ENCODE data around the gene ROM1. TPM values are rescaled to one million over a fixed set of nuclear protein-coding genes. Genes with fewer than 3 reads are reported as not detected.
"Not testable (repeated sequence)": the region's sequence is repeated elsewhere in the genome, so short reads cannot be mapped to it uniquely, and the experiment has no call there.

Gene ROM1
- total RNA-seq, 1 experiment from 2014 or later, result 10.9 TPM

- DNase-seq (ENCODE audit: low spot score), result no peak
These were observed 2.7 kb upstream of the ROM1 start for GRCh38 chr11:62610403-62610802.

DNA sequence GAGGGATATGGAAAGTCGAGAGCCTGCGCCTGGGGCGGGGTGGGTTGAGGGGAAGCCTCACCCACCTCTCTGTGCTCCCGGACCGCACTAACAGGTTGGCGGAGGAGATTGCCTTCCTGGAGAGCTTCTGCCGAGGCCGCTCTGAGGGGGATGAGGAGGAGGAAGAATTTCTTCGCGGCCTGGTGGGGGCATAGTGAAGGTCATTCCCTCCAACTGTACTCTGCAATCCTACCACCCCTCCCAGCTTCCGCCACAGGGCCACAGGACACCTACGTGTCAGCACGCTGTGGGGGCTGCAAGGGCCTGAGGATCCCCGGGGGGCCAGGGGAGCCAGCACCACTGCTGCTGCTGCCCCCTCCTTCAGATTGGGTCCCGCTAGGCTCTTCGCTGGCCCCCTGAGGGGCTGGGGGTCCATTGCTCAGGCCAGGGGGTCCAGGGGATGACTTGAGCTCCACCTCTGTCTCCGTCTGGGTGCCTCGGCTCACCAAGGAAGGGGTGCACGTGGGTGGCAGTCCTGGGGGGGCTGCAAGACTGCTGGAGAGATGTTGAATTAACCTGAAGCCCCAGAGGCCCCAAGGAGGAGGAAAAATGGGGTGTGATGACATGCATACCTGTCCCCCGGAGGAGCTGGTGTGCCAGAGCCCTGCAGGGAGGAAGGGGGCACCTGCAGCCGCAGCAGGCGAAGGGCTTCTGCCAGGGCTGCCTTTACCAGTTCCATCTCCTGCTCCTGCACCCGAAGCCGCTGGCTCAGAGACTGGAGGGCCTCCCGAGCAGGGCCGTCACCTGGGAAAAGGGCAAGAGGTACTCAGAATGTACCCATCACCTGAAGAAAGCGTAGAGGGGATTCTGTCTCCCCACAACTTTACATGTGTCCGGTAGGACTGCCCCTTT, 2.0 kb upstream of the ROM1 start:
- no peak for DNase-seq (ENCODE audit: low spot score)

DNA sequence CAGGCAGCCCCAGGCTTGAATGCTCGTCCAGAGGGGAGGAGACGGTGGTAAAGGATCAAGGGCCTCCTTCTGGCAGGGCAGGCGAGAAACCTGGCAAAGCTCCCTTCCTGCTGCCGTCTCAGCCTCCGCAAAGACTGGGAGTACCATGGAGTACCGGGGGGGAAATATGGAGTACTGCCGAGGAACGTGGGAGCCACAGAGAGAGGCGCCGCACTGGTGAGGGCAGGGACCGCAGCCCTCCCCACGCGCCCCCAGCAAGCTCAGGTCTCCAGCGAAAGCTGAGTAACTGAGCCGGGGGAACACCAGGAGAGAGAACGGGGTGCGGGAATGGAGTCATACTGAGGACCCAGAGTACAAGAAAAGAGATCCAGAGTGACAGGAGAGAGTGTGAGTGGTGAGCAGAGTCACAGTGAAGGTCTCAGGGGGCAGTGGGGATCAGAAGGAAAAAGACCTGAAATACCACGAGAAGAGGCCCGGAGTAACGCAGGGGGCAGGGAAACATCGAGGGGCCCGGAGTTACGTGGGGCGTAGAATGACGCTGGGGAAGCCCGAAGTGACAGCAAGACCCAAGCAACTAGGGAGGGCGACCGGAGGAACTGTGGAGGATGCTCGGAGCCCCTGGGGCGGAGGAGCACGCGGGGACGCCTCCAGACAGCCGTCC, 1.2 kb upstream of the ROM1 start:
- DNase-seq (ENCODE audit: low spot score), result peak; percentile 66

GRCh38 chr11:62613291-62613778, 278 bp downstream of the ROM1 start:
- DNase-seq (ENCODE audit: low spot score), result no peak

DNA sequence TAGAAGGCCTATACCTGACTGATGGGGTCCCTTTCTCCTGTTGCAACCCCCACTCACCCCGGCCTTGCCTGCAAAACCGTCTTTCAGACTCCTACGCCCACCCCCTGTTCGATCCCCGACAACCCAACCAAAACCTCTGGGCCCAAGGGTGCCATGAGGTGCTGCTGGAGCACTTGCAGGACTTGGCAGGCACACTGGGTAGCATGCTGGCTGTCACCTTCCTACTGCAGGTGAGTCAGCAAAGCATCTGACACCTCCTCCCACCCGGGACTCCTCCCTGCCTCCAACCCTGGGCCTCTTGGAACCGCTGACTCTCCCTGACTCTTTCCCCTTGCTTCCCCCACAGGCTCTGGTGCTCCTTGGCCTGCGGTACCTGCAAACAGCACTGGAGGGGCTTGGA, 1.2 kb downstream of the ROM1 start:
- DNase-seq (ENCODE audit: low spot score), result peak; percentile 58

DNA sequence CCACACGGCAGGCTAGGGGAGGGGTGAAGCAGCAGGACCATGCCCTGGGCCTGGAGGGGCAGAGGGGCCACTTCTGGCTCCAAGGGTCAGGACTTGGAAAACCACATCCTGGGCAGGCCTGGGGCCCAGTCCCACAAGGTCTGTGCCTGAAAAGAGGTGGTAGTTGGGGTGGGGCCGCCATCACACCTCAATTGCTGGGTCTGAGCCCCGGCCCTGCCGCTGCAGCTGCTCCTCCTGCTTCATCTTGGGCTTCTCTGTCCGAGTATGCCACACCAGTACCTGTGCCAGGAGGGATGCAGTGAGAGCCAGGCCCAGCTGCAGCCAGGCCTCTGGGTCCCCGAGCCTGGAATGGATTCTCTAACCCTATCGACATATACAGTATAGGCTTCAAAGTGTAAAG, 2.5 kb downstream of the ROM1 start:
- no peak for DNase-seq (ENCODE audit: low spot score)

DNA sequence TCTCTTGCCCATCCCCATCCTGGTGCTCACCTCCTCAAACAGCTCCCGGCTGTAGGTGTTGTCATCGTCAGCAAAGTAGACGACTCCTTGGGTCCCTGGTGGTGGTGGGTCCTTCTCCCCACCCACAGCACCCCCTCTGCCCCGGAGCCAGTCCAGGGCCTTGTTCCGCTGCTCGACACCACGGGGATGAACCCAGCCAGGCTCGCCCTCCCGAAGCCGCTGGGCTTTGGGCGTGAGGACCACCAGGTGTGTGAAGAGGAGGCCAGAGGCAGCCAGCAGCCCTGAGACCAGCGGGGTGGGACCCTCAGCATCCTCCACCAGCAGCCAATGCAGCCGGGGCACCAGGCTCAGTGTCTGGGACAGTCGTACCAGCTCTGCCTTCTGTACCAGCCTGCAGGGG, 3.9 kb downstream of the ROM1 start:
- DNase-seq (ENCODE audit: low spot score), result not testable (repeated sequence)

DNA sequence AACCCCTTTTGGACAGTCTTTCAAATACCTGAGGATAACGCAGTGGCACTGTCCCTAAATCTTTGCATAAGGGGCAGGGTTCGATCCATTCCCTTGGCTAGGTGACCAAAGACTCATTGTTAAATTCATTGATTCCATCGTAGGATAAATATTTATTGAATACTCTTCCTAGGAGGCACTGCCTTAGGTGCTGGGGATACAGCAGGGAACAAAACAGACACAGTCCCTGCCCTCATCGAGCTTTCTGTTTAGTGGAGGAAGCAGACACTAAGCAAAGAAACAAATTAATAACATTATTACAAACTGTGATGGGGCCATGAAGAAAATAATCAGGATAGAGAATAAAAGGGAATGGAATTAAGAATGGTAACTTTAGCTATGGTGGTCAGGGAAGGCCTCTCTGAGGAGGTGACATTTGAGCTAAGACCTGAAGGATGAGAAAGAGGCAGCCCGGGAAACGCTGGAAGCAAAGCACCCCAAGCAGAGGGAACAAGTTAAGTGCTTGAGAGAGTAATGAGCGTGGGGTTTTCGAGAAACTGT, 8.0 kb downstream of the ROM1 start:
- DNase-seq (ENCODE audit: low spot score), result no peak

GRCh38 chr11:62621567-62622470, 8.8 kb downstream of the ROM1 start, which contains the start of gene B3GAT3:
B3GAT3 (minus strand) TSS chr11:62621986; CDS start chr11:62621947, 39 bp downstream.
- DNase-seq (ENCODE audit: low spot score), result peak; percentile 100

GRCh38 chr11:62622476-62623089, 9.5 kb downstream of the ROM1 start:
- no peak for DNase-seq (ENCODE audit: low spot score)

GRCh38 chr11:62627713-62628112, 14.7 kb downstream of the ROM1 start:
- peak; percentile 32 for DNase-seq (ENCODE audit: low spot score)

GRCh38 chr11:62632492-62632891, 19.4 kb downstream of the ROM1 start:
- DNase-seq (ENCODE audit: low spot score), result no peak

- no peak for DNase-seq (ENCODE audit: low spot score)
These were observed 31.2 kb downstream of the ROM1 start for GRCh38 chr11:62644220-62644619.

- no peak for DNase-seq (ENCODE audit: low spot score)
These were observed 32.6 kb downstream of the ROM1 start for GRCh38 chr11:62645671-62645945.

GRCh38 chr11:62645946-62646824, 33.1 kb downstream of the ROM1 start, which contains the start of gene GANAB:
GANAB (minus strand) TSS chr11:62646613; CDS start chr11:62646599, 14 bp downstream.
- DNase-seq (ENCODE audit: low spot score), result peak; percentile 100

DNA sequence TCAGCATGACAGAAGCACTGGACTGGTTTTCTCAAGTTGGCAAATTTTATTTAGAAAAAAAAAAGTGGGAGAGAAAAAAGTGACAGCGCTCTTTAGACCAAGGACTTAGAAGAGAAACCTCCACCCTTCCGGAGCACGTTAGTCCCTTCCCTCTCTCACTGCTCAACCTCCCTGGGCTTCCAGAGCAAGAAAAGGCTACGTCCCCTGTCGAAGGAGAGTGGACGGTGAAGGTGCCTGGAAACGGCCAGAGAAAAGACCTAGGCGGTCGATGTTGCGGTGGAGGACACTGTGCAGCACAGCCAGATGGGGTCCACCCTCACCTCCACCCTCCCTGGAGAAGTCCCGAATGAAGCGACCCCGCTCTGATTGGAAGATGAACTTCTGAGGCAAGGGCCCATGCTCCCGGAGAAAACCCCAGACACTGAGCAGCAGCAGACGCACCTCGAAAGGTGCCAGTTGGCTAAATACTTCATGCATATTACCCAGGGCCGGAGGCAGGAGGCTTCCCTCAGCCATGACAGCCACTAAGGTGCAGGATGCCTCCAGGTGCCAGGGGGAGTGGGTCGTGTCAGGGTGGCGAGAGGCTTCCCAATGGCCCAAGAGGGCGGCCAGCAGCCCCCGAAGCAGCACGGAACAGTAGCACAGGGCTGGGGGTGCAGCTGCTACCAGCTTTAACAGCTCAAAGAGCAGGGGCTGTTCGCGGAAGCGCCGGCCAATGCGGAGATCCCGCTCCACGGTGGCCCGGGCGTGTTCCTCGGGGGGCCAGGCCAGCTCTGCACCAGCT, 34.0 kb downstream of the ROM1 start:
- DNase-seq (ENCODE audit: low spot score), result no peak

DNA sequence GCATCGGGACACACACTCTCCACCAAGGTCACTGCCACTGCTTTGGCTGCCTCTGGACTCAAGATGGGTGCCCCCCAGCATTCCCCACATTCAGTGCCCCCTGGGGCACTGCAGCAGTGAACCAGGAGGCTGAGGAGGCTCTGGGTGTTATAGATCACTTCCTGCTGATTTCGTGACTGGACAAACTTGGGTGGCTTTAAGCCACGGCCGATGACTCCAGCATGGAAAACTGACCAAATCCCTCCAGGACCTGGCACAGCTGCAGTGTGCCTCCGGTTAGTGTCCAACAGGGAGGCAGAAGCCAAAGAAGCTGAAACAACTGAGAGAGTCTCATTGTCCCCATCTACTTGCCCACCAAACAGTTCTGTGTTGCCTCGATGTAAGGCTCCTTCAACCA, 34.5 kb downstream of the ROM1 start:
- no peak for DNase-seq (ENCODE audit: low spot score)

DNA sequence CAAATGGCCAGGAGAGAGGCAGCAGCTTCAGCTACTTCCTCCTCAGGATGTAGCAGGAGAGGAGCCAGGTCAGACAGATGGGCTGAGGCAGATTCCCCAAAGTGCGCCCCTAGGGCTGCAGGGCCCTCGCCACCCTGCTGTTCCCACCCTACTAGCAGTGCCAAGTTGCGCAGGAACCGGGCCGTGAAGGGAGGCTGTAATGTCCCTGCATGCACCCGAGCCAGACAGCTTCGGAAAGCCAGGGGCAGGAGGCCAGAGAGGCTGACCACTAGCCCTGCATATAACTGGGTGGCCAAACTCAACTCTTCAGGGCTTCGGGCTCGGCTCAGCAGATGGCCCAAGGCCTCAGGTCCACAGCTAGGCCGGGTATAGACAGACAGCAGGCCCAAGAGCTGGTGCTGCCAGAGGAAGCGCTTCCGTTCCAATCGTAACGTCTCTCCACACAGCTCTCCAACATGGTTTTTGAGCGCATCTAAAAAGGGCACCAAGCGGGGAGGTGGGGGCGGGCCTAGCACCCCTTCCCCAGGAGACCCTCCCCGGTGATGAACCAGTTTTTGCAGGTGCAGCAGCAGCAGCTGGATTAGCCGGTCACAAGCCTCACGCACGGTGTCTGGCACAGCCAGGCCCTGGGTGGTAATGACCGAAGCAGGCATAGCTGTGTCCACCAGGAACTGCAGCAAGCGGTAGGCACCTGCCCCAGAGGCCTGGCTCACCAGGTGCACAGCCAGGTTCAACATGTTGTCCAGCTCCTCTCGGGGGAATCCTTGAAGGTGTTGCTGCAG, 35.3 kb downstream of the ROM1 start:
- no peak for DNase-seq (ENCODE audit: low spot score)
